Central memory CD4-positive, alpha-beta T cell (primary cell): ENCODE measurements around the gene SH3GLB1.

Experiments
- DNase-seq: peaks from one replicate; pipeline ENCODE4 v3.0.0; 2022

Gene SH3GLB1

DNA sequence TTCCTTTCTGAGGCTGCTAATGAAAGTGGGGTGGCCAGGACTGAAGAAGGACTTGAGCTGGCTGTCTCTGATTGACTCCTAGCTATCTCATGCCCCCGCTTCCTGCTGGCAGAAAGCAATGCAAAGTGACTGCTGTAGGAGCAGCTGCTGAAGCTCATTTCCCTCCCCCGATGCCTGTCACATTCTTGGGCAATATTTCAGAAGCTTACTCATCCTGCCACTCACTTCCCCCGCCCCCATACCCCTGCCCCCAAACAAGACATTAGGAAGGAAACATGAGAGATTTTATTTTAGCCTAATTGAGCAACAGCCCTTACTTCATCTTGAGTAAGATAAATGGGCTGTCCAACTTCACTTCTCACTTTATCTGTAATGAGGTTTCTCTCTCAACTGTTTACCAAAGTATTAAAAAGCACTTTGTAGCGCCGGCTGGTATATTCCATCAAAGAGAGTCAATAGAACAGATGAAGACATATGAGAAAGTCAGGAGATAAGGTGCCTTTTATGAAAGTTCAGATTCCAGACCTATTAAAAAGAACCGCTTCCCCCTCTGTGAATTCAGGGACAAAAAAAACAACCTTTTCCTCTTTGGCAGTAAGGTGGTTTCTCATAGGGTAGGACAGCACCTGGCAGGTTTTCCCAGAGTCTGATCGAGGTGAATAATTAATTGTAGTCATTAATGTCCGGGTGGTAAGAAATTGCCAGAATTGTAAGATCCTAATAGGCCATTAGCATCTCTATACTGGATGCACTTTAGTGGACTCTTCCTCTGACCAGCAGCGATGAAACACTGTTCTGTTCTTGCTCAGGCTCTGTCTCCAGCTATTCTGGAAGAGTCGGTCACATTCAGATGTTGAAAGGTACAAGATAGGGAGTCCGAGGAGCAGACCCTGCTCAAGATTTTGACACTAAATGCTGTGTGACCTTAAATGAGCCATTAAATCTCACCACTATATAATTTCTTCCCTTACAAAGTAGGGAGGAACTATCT lies 70.2 kb downstream of the SH3GLB1 start:
- no peak for DNase-seq

GRCh38 chr1:86775395-86775794 lies 71.0 kb downstream of the SH3GLB1 start:
- no peak for DNase-seq

GRCh38 chr1:86776108-86776507 lies 71.7 kb downstream of the SH3GLB1 start:
- no peak for DNase-seq

DNA sequence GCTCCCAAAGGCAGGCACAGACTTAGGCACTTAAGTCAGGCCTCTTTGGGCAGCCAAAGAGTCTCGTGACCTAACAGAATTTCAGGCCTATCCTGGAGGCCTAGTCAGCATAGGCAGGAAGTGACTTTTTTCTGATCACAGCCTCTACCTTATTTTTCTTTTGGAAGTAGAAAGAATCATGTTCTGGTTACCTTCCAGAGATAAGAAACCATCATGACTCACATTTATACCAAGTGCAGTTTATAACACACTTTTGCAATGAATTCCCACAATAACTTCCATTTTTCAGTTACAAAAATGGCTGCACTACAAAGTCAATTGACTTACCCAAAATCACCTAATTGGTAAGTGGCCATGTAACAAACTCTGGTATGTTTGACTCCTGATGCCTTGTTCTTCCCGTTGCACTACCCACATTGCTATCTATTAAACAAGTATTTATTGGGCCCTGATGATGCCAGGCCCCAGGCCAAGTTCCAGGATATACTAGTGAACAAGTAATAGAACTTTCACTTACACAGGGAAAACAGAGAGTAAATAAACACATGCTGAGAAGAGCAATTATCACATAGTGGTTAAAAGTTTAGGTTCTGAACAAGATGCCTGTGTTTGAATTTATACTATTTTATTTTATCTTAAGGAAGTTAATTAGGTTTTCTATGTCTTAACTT lies 74.3 kb downstream of the SH3GLB1 start:
- DNase-seq = no peak

- no peak for DNase-seq
These were observed 75.2 kb downstream of the SH3GLB1 start for GRCh38 chr1:86779308-86780191.

DNA sequence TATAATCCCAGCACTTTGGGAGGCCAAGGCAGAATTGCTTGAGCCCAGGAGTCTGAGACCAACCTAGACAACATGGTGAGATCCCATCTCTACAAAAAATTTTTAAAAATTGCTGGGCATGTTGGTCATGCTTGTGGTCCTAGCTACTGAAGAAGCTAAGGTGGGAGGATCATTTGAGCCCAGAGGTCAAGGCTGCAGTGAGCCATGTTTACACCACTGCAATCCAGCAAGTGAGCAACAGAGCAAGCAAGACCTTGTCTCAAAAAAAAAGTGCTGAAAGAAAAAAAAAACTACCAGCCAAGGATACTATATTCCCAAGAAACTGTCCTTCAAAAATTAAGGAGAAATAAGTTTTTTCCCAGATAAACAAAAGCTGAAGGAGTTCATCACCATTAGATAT lies 78.1 kb downstream of the SH3GLB1 start:
- DNase-seq = no peak

- no peak for DNase-seq
These were observed 83.2 kb downstream of the SH3GLB1 start for GRCh38 chr1:86787621-86788020.

- no peak for DNase-seq
These were observed 84.2 kb downstream of the SH3GLB1 start for GRCh38 chr1:86788300-86789206.

DNA sequence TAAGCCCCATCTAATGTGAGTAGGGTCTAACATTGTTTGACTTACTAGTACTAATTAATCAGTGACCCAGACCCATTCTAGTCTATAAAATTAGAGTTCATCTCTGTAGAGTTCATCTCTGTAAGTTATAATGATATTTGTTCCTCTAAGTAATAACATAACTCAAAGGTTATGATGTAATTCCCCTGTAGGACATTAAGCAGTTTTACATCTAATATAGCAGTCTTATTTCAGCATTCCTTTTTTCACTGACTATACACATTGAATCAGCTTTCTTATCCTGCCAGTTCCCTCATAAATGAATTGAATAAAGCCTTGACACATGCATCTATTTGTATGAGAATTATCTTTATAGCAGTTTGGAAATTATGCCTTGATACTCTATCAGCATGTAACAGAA lies 90.9 kb downstream of the SH3GLB1 start:
- DNase-seq = no peak
